A549 treated with DMSO at 1 μM for 4 hours (cell line): ENCODE data around the gene MBD2. TPM values are rescaled to one million over a fixed set of nuclear protein-coding genes. Genes with fewer than 3 reads are reported as not detected.

ENCODE experiments used
- total RNA-seq: library from RNA; stranded (reverse); fragments of 200-300 nt; extraction: Qiagen RNA extraction; gene quantifications from 5 replicates; pipeline ENCODE4 v1.2.3, GENCODE V29; 2022; ENCODE audit warnings: low read depth

The MBD2 gene
- 30.9 to 59.4 TPM (median 51.2 TPM) in 5 replicates for total RNA-seq

GRCh38 chr18:54224379-54225014, at the start of gene MBD2:
Gene MBD2, minus strand, starts transcription at chr18:54224669. Its CDS starts 110 bp downstream, at chr18:54224559.

Other genes starting within 250 kb of the MBD2 start
- 5.6 to 9.3 TPM (median 7.7 TPM) in 5 replicates for gene POLI, start 44.8 kb upstream of the MBD2 start, total RNA-seq
- gene STARD6, start 133.2 kb upstream of the MBD2 start, total RNA-seq = not detected in 5 replicates
- 2.1 to 3.5 TPM (median 2.8 TPM) in 5 replicates for gene C18orf54, start 133.2 kb upstream of the MBD2 start, total RNA-seq